Measurements from ENCODE around the gene C16orf54.
"Not testable (repeated sequence)": the region's sequence is repeated elsewhere in the genome, so short reads cannot be mapped to it uniquely, and the experiment has no call there.

- not testable (repeated sequence) for TF ChIP-seq CTCF, POLR2A (IDR thresholded peaks at IDR 0.05)
These were observed 37.5 kb upstream of the C16orf54 start for GRCh38 chr16:29783094-29783953.

Measured in heart left ventricle (tissue), 13 donors.